HG03045 (cell line): ENCODE measurements around the gene GFPT2.

Source experiments
- ATAC-seq: cut with Tn5 transposase; IDR thresholded peaks from one replicate; pipeline ENCODE4 v1.9.1; 2021; ENCODE audit warnings: mild to moderate bottlenecking, moderate library complexity; ENCODE audit not compliant: unreplicated experiment

Gene GFPT2

GRCh38 chr5:180353048-180353979 lies at the start of gene GFPT2:
TSS of gene GFPT2 (minus strand) at chr5:180353336. CDS start at chr5:180353217, 119 bp downstream.
- ATAC-seq = peak; percentile 65

DNA sequence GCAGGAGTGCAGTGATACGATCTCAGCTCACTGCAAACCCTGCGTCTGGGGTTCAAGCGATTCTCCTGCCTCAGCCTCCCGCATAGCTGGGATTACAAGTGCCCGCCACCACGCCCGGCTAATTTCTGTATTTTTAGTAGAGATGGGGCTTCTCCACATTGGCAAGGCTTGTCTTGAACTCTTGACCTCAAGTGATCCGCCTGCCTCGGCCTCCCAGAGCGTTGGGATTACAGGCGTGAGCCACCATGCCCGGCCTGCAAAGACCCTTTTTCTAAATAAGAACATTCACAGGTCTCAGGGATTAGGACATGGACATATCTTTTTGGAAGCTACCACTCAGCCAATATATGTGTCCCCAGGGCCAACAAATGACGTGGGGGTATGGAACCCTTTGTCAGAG lies 49.6 kb upstream of the GFPT2 start:
- ATAC-seq = no peak

DNA sequence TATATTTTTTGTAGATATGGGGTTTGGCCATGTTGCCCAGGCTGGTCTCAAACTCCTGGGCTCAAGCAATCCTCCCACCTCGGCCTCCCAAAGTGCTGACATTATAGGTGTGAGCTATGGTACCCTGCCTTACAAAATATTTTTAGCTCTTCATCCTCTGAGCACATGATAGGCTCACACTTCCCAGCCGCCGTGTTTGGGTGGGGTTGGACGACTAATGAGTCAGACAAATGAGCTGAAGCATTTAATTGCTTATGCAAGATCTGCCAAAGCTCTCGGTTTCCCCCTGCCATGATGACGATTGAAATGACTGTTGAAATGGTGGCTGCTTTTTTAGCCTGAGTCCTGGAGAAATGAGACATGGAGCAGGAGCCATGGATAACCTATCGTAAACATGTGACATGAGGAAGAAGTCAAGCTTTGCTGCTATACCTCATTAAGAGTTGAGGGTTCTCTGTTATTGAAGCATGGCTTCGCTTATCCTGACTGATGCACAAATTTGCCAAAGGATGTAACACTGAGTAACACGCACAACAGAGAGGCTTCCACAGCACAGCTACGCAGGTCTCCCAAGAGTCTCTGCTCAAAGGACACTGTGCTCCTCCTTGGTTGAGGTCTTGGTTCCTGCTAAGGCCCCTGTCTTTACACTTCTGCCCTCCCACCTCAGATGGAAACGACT lies 48.2 kb upstream of the GFPT2 start:
- no peak for ATAC-seq

DNA sequence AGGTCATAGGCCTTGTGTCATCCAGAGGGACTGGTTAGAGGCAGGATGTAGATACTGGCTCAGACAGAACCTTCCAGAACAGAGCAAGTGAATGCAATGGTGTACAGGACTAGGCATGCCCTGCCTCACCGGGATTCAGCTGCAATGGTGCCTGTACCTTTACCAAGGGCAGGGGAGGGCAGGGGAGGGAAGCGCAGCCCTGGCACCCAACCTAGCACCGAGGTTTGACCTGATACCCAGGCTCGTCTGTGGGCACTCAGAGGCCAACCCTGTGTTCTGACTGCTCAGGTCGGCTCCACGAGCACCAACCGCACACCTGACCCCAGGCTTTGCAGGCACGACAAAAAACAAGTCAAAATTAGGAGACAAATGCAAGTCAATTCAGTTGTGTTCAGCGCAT lies 47.3 kb upstream of the GFPT2 start:
- no peak for ATAC-seq

- ATAC-seq = no peak
These were observed 46.5 kb upstream of the GFPT2 start for GRCh38 chr5:180399401-180400215.

- no peak for ATAC-seq
These were observed 43.8 kb upstream of the GFPT2 start for GRCh38 chr5:180396926-180397325.

- no peak for ATAC-seq
These were observed 42.6 kb upstream of the GFPT2 start for GRCh38 chr5:180395540-180396274.

DNA sequence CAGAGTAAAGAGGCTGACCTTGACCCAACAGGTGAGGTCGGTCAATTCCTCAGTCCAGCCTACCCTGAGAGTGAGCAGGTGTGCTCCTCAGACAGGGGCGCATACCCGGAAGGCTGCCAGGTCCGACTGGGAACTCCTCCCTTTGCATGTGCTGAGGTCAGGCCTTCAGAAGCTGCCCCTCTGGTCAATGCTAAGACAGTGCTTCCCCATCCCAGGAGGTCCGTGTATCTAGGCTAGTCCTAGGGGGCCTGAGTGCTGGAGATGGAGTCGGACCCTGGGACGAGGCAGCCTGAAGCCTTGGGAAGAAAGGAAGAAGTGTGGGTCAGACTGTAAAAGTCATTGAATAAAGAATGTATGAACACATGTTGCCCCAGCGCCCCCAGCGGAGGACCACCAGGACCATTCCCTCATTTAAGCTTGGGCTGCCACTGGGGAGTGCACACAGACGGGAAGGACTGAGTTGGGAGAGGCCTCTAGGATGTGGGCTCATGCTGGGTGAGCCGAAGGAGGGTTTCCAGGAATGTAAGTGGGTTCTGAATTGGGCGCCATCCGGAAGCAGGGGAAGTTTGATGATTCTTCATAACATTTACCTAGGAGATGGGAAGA lies 41.0 kb upstream of the GFPT2 start:
- no peak for ATAC-seq

- no peak for ATAC-seq
These were observed 38.1 kb upstream of the GFPT2 start for GRCh38 chr5:180391276-180391675.

- no peak for ATAC-seq
These were observed 37.5 kb upstream of the GFPT2 start for GRCh38 chr5:180390441-180391190.

DNA sequence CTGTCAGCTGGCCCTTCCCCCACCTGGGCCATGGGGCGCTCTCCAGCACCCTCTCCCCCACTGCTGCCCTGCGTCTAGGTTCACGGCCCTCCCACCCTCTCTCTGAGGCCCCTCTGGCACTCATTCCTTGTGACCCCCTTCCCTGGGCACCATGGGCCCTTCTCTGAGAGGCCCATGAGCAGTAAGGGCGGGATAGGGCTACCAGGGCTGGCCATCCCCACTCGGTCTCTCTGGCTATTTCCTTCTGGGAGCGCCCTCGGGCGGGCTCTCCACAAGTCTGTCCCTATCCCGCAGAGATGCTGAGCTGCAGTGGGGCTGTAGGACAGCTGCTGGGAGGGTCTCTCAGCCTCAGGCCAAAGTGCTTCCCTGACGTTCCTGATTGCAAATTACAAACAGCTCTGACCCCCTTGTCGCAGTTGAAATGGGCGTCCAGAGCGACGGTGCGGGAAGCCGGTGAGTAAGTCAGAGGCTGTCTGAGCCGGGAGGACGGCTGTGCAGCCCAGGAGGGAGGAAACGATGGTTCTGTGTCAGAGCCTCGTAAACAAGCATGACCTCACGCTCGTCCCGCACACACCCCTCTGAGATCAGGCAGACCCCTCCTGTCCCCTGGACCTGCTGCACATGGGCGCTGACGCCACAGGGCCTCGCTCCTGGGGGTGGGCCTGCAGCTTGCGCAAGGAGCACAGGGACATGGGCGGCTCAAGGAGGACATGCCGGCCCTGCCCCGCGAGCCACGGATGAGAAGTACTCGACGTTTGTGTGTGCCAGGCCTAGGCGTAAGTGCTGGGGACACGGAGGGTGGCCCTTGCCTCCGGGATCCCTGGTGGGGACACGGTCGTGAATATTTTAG lies 36.3 kb upstream of the GFPT2 start:
- no peak for ATAC-seq

- ATAC-seq = no peak
These were observed 34.7 kb upstream of the GFPT2 start for GRCh38 chr5:180387798-180388197.

DNA sequence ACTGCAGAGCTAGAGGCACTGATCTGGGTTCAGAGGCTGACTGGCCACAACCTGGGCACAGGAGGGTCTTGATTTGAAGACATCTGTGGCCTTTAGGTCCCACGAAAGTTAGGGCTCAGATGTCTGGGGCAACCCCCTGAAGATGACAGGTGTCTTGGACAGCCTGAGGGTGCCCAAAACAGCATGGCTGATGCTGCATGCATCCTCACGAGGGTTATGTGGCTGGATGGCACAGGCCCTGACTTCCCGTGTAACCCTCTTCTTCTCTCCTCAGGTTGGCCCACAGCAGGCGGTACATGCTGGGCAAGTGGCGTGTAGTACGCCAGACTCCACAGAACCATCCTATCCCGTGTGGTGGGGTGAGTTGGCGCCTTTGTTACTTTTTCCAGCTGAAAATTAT lies 29.8 kb upstream of the GFPT2 start:
- ATAC-seq = no peak

DNA sequence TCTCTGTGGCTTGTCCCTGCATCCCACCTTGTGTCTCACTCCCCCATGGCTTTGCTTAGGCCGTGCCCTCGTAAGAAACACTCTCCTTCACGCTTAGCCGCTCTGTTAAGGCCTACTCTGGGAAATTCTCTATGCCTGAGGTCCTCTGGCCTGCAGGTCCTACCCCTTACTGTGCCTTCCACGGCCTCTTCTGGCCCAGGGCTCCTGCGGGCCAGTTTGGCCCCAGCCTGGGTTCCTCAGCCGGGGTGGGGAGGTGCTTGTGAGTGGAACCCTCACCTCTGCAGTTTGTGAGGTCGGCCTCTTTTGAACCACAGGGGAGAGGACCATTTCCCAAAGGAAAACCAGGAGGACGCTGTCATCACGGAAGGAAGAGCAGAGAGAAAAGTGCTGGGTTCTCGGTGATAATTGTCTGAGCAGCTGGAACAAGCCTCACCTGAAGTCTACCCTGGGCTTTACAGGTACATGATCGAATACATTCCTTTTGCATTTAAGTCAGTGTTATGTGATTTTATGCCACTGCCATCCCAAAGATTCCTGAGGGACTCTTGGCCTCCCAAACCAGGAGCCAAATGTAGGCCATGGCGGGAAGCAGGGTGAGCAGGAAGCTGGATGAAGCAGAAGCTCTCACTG lies 28.8 kb upstream of the GFPT2 start:
- ATAC-seq = no peak

GRCh38 chr5:180381428-180381827 lies 28.3 kb upstream of the GFPT2 start:
- no peak for ATAC-seq

- ATAC-seq = no peak
These were observed 27.7 kb upstream of the GFPT2 start for GRCh38 chr5:180380856-180381255.

- ATAC-seq = no peak
These were observed 27.3 kb upstream of the GFPT2 start for GRCh38 chr5:180380441-180380840.
